B cell (primary cell): Measurements from ENCODE around the gene SSH3. TPM values are rescaled to one million over a fixed set of nuclear protein-coding genes. Genes with fewer than 3 reads are reported as not detected.

Experiments used
- ATAC-seq: fragments of 200-7000 bp; cut with Tn5 transposase; one replicate; pipeline ENCODE4 v1.10.0; 2021; ENCODE audit warnings: low read depth, mild to moderate bottlenecking, moderate number of reproducible peaks, moderate library complexity
- CTCF ChIA-PET: fragments of 350-600 bp; sonication (Branson Sonifier 250); formaldehyde crosslinking; loops from one replicate; lab custom pipeline; 2021; ENCODE audit warnings: antibody characterized with exemption, inconsistent platforms; lab: Charles Lee
- POLR2A ChIA-PET: fragments of 350-600 bp; sonication (Branson Sonifier 250); formaldehyde crosslinking; loops from one replicate; lab custom pipeline; 2021; ENCODE audit warnings: antibody characterized with exemption; lab: Charles Lee
- DNase-seq: peaks from one replicate; pipeline ENCODE4 v3.0.0; 2013
- H2AFZ ChIP-seq: 2 replicates; pipeline ENCODE4 v1.6.1; 2012; ENCODE audit warnings: mild to moderate bottlenecking, low read depth, low read length; ENCODE audit not compliant: insufficient read depth, poor library complexity, severe bottlenecking
- H3K27ac ChIP-seq, 2 donors: 1 replicate in 1 of 2; 2 replicates in 1 of 2; pipeline ENCODE4 v1.5.1; 2012 to 2013; ENCODE audit warnings: low read length in 2 of 2, mild to moderate bottlenecking in 2 of 2, moderate library complexity in 1 of 2
- H3K27me3 ChIP-seq, 4 experiments: fragments of 200-600 bp in 1 of 4; sonication (generic) in 1 of 4; replicated peaks in 1 of 4; 1 replicate in 2 of 4; 2 replicates in 2 of 4; pipeline versions ENCODE4 v1.6.1 to v1.7.0; 2013 to 2016; ENCODE audit warnings: low read length in 3 of 4, mild to moderate bottlenecking in 2 of 4, mixed read lengths in 1 of 4, moderate library complexity in 1 of 4; ENCODE audit not compliant: insufficient read depth in 4 of 4, control insufficient read depth in 3 of 4; ENCODE audit errors: control extremely low read depth in 1 of 4
- H3K36me3 ChIP-seq, 2 experiments: replicated peaks in 1 of 2; 1 replicate in 1 of 2; 2 replicates in 1 of 2; pipeline versions ENCODE4 v1.6.1 to v1.7.1; 2013; ENCODE audit warnings: low read length in 1 of 2; ENCODE audit not compliant: insufficient read depth in 2 of 2, control insufficient read depth in 1 of 2; ENCODE audit errors: control extremely low read depth in 1 of 2, extremely low read depth in 1 of 2
- H3K4me1 ChIP-seq, 2 donors: fragments of 200-600 bp in 1 of 2; sonication (generic) in 1 of 2; 1 replicate in 1 of 2; 2 replicates in 1 of 2; pipeline versions ENCODE4 v1.5.1 to v1.6.1; 2013 to 2017; ENCODE audit warnings: low read length in 2 of 2; ENCODE audit not compliant: control insufficient read depth in 2 of 2, insufficient read depth in 2 of 2
- H3K4me2 ChIP-seq: replicated peaks from 2 replicates; pipeline ENCODE3; 2012; ENCODE audit warnings: mild to moderate bottlenecking, low read depth, low read length; ENCODE audit not compliant: poor library complexity, severe bottlenecking
- H3K4me3 ChIP-seq, 5 experiments: fragments of 200-600 bp in 1 of 5; sonication (generic) in 1 of 5; 1 replicate in 3 of 5; 2 replicates in 2 of 5; pipeline versions ENCODE4 v1.5.1 to v1.7.0; 2011 to 2016; ENCODE audit warnings: low read length in 4 of 5, mild to moderate bottlenecking in 4 of 5, low read depth in 2 of 5, control low read depth in 1 of 5, moderate library complexity in 1 of 5; ENCODE audit not compliant: insufficient read depth in 1 of 5; ENCODE audit errors: control extremely low read depth in 1 of 5, extremely low read depth in 1 of 5
- H3K79me2 ChIP-seq: fragments of 200-600 bp; sonication (generic); one replicate; pipeline ENCODE4 v1.6.0; 2016; ENCODE audit warnings: low read length; ENCODE audit not compliant: control insufficient read depth, insufficient read depth
- H3K9ac ChIP-seq: fragments of 200-600 bp; sonication (generic); 2 replicates; pipeline ENCODE4 v1.6.1; 2017; ENCODE audit warnings: mild to moderate bottlenecking, low read length, moderate library complexity
- H3K9me3 ChIP-seq, 3 donors: one replicate each; pipeline versions ENCODE4 v1.6.1 to v1.7.1; 2013; ENCODE audit warnings: low read length in 2 of 3; ENCODE audit not compliant: control insufficient read depth in 2 of 3, insufficient read depth in 1 of 3; ENCODE audit errors: control extremely low read depth in 1 of 3
- H4K20me1 ChIP-seq: 2 replicates; pipeline ENCODE4 v1.6.0; 2012; ENCODE audit warnings: mild to moderate bottlenecking, low read length; ENCODE audit not compliant: insufficient read depth, control insufficient read depth, poor library complexity, severe bottlenecking
- H3K27ac Mint-ChIP-seq: one replicate; pipeline ENCODE4 v1.8.0; 2021; ENCODE audit warnings: mixed read lengths
- H3K27me3 Mint-ChIP-seq: one replicate; pipeline ENCODE4 v1.8.0; 2021; ENCODE audit warnings: mixed read lengths
- H3K4me1 Mint-ChIP-seq: one replicate; pipeline ENCODE4 v1.8.0; 2021; ENCODE audit warnings: mixed read lengths
- H3K4me3 Mint-ChIP-seq: one replicate; pipeline ENCODE4 v1.8.0; 2021; ENCODE audit warnings: mixed read lengths
- H3K9me3 Mint-ChIP-seq: one replicate; pipeline ENCODE4 v1.8.0; 2022; ENCODE audit warnings: mixed read lengths; ENCODE audit not compliant: insufficient read depth
- EZH2 ChIP-seq: IDR thresholded peaks from 2 replicates; pipeline ENCODE4 v1.6.1; 2012; ENCODE audit warnings: borderline replicate concordance, low read depth, mild to moderate bottlenecking, moderate library complexity, low read length; ENCODE audit not compliant: insufficient read depth, poor library complexity, severe bottlenecking
- WGBS: methylation state at CpG from one replicate; pipeline ENCODE4 v1.1.5; 2013; ENCODE audit warnings: missing lambda C conversion rate; ENCODE audit not compliant: insufficient coverage; 5-methylcytosine and 5-hydroxymethylcytosine counted together
- intact Hi-C: fragments of 100-400 bp; cut with micrococcal nuclease; formaldehyde crosslinking; loops from one replicate; pipeline ENCODE4 v1.10.0; 2022
- polyA plus RNA-seq: library from polyadenylated mRNA; depleted of rRNA; stranded (reverse); fragments of >200 nt; gene quantifications from 2 replicates; pipeline ENCODE4 v1.2.3, GENCODE V29; 2012
- total RNA-seq, 2 donors: library from RNA; stranded (reverse); fragments of 120-200 nt in 1 of 2; gene quantifications; 1 replicate in 1 of 2; 2 replicates in 1 of 2; pipeline versions ENCODE4 v1.2.3 to v1.2.4, GENCODE V29; 2013 to 2022
- TF ChIP-seq, protein P1 (sequence below): fragments of 200-600 bp; IDR thresholded peaks from one replicate; pipeline ENCODE4 v1.8.0; 2022; ENCODE audit warnings: antibody characterized with exemption, mild to moderate bottlenecking

Gene SSH3
- total and polyA plus RNA-seq, 2 donors (not counting 1 experiment from before 2014, with no cell fraction given): 4.0 to 7.2 TPM

DNA sequence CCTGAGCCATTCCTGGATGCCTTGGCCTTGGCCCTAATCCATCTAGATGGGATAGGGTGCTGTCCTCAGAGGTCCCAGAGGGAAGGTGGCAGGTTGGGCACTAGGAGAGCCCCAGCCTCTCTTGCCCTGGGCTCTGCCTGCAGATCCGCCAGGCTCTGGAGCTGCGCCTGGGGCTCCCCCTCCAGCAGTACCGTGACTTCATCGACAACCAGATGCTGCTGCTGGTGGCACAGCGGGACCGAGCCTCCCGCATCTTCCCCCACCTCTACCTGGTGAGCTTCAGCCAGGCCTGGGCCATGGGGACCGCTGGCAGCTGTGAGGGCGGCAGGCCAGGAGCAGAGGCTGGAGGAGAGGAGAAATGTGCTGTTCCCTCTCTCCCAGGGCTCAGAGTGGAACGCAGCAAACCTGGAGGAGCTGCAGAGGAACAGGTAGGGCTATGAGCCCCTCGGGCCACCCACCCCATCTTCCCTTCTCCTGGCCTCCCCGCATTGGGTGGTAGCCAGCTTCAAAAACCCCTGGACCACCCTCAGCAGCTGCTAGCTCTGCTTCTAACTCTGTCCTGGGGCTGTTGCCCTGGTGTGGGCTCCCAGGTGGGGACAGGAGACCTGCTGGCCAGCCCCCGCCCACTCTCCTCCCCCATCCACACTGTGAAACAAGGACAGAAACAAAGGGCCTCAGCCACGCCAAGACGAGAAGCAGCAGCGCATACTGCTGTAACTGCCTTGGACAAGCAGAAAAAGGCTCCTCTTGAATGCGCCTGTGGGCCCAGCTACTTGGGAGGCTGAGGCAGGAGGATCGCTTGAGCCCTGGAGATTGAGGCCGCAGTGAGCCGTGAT, 4.9 kb downstream of the SSH3 start:
- ChIA-PET POLR2A (interaction anchor here (0.8 to 1.0 kb wide), 2 partner anchors 9 to 31 kb away, joined by 3 read pairs; no protein-coding TSS in a partner anchor), CTCF (interaction anchor here (0.5 kb wide), 1 partner anchor 91 kb away, joined by 5 read pairs; no protein-coding TSS in a partner anchor)
- no peaks in the 10 kb centered on the region for H3K36me3 ChIP-seq
- H3K4me3 ChIP-seq: no peak overlapping the region
- H2AFZ ChIP-seq: no peak overlapping the region
- H3K27ac ChIP-seq: no peak overlapping the region
- no peak for DNase-seq
- no peak for TF ChIP-seq EZH2
- TF ChIP-seq, protein P1, sequence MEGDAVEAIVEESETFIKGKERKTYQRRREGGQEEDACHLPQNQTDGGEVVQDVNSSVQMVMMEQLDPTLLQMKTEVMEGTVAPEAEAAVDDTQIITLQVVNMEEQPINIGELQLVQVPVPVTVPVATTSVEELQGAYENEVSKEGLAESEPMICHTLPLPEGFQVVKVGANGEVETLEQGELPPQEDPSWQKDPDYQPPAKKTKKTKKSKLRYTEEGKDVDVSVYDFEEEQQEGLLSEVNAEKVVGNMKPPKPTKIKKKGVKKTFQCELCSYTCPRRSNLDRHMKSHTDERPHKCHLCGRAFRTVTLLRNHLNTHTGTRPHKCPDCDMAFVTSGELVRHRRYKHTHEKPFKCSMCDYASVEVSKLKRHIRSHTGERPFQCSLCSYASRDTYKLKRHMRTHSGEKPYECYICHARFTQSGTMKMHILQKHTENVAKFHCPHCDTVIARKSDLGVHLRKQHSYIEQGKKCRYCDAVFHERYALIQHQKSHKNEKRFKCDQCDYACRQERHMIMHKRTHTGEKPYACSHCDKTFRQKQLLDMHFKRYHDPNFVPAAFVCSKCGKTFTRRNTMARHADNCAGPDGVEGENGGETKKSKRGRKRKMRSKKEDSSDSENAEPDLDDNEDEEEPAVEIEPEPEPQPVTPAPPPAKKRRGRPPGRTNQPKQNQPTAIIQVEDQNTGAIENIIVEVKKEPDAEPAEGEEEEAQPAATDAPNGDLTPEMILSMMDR: no peak
- Mint-ChIP-seq H3K4me1 (peaks cover 10% of the 10 kb centered on the region), H3K4me3 (no peak overlapping the region), H3K27ac (no peak overlapping the region), H3K27me3 (no peaks in the 10 kb centered on the region), H3K9me3 (no peaks in the 10 kb centered on the region)
- H3K4me2 ChIP-seq: no peak overlapping the region
- intact Hi-C loops: no loop called here
- peaks cover 11 to 15% of the 10 kb centered on the region in 2 donors for H3K4me1 ChIP-seq
- H3K79me2 ChIP-seq: no peaks in the 10 kb centered on the region
- H3K9ac ChIP-seq: no peak overlapping the region
- H3K9me3 ChIP-seq: no peaks in the 10 kb centered on the region
- H4K20me1 ChIP-seq: peaks cover under 1% of the 10 kb centered on the region
- no peak for ATAC-seq
- H3K27me3 ChIP-seq: no peaks in the 10 kb centered on the region
- WGBS: 94% methylated on average over 13 of the region's 20 CpGs

DNA sequence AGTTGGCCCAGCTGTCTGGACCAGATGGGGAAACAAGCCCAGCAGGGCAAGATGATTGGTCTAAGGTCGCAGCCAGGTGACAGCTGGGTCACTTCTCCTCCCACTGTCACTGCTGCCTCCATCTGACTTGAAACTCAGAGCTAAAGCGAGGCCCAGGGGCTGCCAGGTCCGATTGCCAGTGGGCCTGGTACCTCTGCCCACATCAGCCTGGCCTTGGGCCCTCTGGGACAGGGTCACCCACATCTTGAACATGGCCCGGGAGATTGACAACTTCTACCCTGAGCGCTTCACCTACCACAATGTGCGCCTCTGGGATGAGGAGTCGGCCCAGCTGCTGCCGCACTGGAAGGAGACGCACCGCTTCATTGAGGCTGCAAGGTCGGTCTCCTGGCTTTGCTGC, 5.8 kb downstream of the SSH3 start:
- 94% methylated on average over 11 of the region's 11 CpGs for WGBS

More for the DNA sequence above, 5.8 kb downstream of the SSH3 start:
- no peaks in the 10 kb centered on the region for H3K27me3 Mint-ChIP-seq
- no peak for ATAC-seq
- H3K4me3 Mint-ChIP-seq: no peak overlapping the region
- no peaks in the 10 kb centered on the region for H4K20me1 ChIP-seq
- no peak for DNase-seq
- intact Hi-C loops: no loop called here
- H3K4me3 ChIP-seq: no peak overlapping the region
- H3K4me1 Mint-ChIP-seq: peaks cover 14% of the 10 kb centered on the region
- H3K9ac ChIP-seq: no peak overlapping the region
- CTCF ChIA-PET: interaction anchor here (1.0 kb wide), 1 partner anchor 37 kb away, joined by 3 read pairs; no protein-coding TSS in a partner anchor
- POLR2A ChIA-PET: interaction anchor here (1.0 kb wide), 1 partner anchor 8 kb away, joined by 3 read pairs; no protein-coding TSS in a partner anchor
- no peaks in the 10 kb centered on the region for H3K79me2 ChIP-seq
- no peaks in the 10 kb centered on the region for H3K9me3 ChIP-seq
- H3K9me3 Mint-ChIP-seq: no peaks in the 10 kb centered on the region
- TF ChIP-seq, protein P1: no peak
- no peak for TF ChIP-seq EZH2
- H2AFZ ChIP-seq: no peak overlapping the region
- H3K27ac Mint-ChIP-seq: peak overlapping the region; percentile 15
- no peak overlapping the region for H3K27ac ChIP-seq
- no peaks in the 10 kb centered on the region for H3K27me3 ChIP-seq
- H3K36me3 ChIP-seq: no peaks in the 10 kb centered on the region
- no peak overlapping the region for H3K4me2 ChIP-seq
- H3K4me1 ChIP-seq: peaks cover 12 to 14% of the 10 kb centered on the region in 2 donors
